ENCODE results near the gene LAMA1. TPM values are rescaled to one million over a fixed set of nuclear protein-coding genes. Genes with fewer than 3 reads are reported as not detected.

The LAMA1 gene
- total RNA-seq, 1 experiment from 2014 or later, result 28.8 TPM

GRCh38 chr18:7017013-7017412, 100.6 kb downstream of the LAMA1 start:
- no peak overlapping the region for H2BK5ac ChIP-seq (ENCODE audit: insufficient read length, low read length)
- no peak overlapping the region for H2AFZ ChIP-seq (ENCODE audit: low read length)
- H3K79me1 ChIP-seq (ENCODE audit: insufficient read depth, low read depth, low read length, poor library complexity, severe bottlenecking), result no peaks in the 10 kb centered on the region
- no peak overlapping the region for H2BK120ac ChIP-seq (ENCODE audit: low read depth, low read length, poor library complexity, severe bottlenecking)
- no peaks in the 10 kb centered on the region for H3K4me1 ChIP-seq (ENCODE audit: insufficient read depth, low read length)
- DNase-seq, result no peak
- no peak overlapping the region for H2AK5ac ChIP-seq (ENCODE audit: insufficient read length, low read length)
- no peaks in the 10 kb centered on the region; a peak in 1 of 5 replicates for H3K9me3 Mint-ChIP-seq
- WGBS (ENCODE audit: extremely low coverage, insufficient read length, low lambda C conversion rate), result no CpG with 5 or more reads among the region's 5 CpGs
- no peak overlapping the region for H3K56ac ChIP-seq (ENCODE audit: insufficient read length, low read depth, low read length)
- H4K91ac ChIP-seq (ENCODE audit: insufficient read length, low read depth, low read length), result no peak overlapping the region
- H3K79me2 ChIP-seq (ENCODE audit: insufficient read depth, low read length), result no peaks in the 10 kb centered on the region
- no peak overlapping the region for H2BK20ac ChIP-seq (ENCODE audit: low read depth, low read length, poor library complexity, severe bottlenecking)
- H3K36me3 Mint-ChIP-seq (ENCODE audit: insufficient read depth in 1 of 3, low read depth in 3 of 3), result peaks cover 32 to 58% (median 42%) of the 10 kb centered on the region in 3 experiments
- H3K27me3 Mint-ChIP-seq (ENCODE audit: low read depth), result no peaks in the 10 kb centered on the region
- no peaks in the 10 kb centered on the region for H3K9me3 ChIP-seq (ENCODE audit: control insufficient read depth, low read depth, low read length)
- H3K27ac ChIP-seq (ENCODE audit: insufficient read length, low read depth, low read length), result no peak overlapping the region
- no peak overlapping the region for H2BK12ac ChIP-seq (ENCODE audit: insufficient read length, low read depth, low read length)
- no peak overlapping the region for H3K4me3 Mint-ChIP-seq
- no peak overlapping the region for H3K27ac Mint-ChIP-seq
- no peaks in the 10 kb centered on the region for H3K4me1 Mint-ChIP-seq
- no peak overlapping the region for H4K8ac ChIP-seq (replicated peaks; ENCODE audit: insufficient read length, low read depth, low read length)
- no peak overlapping the region for H3T11ph ChIP-seq (ENCODE audit: low read length)
- no peak overlapping the region for H3K14ac ChIP-seq (ENCODE audit: insufficient read depth, low read length)
- H3K18ac ChIP-seq (ENCODE audit: insufficient read length, low read depth, low read length), result no peak overlapping the region
- no peaks in the 10 kb centered on the region for H3K27me3 ChIP-seq (ENCODE audit: insufficient read depth, low read length)
- no peaks in the 10 kb centered on the region for H3K23me2 ChIP-seq (ENCODE audit: insufficient read length, low read depth, low read length, poor library complexity, severe bottlenecking)
- H2BK15ac ChIP-seq (ENCODE audit: low read depth, low read length), result no peak overlapping the region
- no peak overlapping the region for H3K4me2 ChIP-seq (ENCODE audit: insufficient read depth, insufficient read length, low read length)
- no peak overlapping the region for H3K4ac ChIP-seq (ENCODE audit: low read depth, low read length)
- no peak overlapping the region for H4K5ac ChIP-seq (ENCODE audit: insufficient read length, low read depth, low read length)
- TF ChIP-seq CTCF (conservative IDR thresholded peaks at IDR 0.05), result no peak
- H3K23ac ChIP-seq (ENCODE audit: insufficient read length, low read depth, low read length), result no peak overlapping the region
- H3K9ac ChIP-seq (ENCODE audit: extremely low read depth, insufficient read length, low read length), result no peak overlapping the region
- no peaks in the 10 kb centered on the region for H4K20me1 ChIP-seq (ENCODE audit: control insufficient read depth, insufficient read depth, insufficient read length)
